ENCODE measurements around the gene TRMT112.
"Not testable (repeated sequence)": the region's sequence is repeated elsewhere in the genome, so short reads cannot be mapped to it uniquely, and the experiment has no call there.

Gene TRMT112

DNA sequence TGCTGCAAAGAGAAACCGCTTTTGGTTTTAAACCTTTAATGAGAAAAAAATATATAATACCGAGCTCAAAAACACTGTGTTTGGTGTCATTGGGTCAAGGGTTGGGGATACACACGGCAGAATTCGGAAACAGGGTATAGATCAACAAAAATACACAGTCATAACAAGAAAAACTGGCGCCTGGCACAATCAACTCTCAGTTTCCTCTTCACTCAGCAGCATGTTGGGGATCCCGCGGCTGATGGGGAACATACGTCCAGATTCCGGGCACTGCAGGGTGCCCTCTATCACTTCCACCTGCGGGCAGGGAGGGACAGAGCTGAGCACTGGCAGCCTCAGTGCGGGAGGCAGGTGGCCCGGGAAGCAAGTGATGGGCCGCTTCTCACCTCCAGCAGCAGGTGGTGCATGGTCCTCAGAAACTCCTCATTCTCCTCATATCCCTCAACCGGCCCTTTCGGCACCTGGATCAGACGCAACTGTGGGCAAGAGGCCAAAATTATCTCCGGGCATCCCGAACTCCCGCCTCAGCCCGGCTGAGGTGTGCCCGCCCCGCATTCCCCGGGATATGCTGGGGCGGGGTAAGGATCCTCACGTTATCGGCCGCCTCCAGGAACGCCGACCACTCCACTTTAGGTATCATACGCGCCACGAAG lies 561 bp downstream of the TRMT112 start:
- H3K4me1 ChIP-seq = peaks cover 4% of the 10 kb centered on the region
- peak overlapping the region; percentile 89 for H3K9ac ChIP-seq
- peak overlapping the region; percentile 92 for H3K4me3 ChIP-seq (ENCODE audit: low read depth, low read length)
- H3K36me3 ChIP-seq (ENCODE audit: control insufficient read depth, insufficient read depth, low read length) = no peaks in the 10 kb centered on the region
- no peaks in the 10 kb centered on the region for H3K9me3 ChIP-seq (ENCODE audit: control insufficient read depth, low read length)
- peak overlapping the region; percentile 78 for H2AFZ ChIP-seq
- H3K79me2 ChIP-seq = no peaks in the 10 kb centered on the region
- H3K27ac ChIP-seq = peak overlapping the region; percentile 99
- no peaks in the 10 kb centered on the region for H3K27me3 ChIP-seq (ENCODE audit: control insufficient read depth, insufficient read depth, low read length)
- TF ChIP-seq, protein P1, sequence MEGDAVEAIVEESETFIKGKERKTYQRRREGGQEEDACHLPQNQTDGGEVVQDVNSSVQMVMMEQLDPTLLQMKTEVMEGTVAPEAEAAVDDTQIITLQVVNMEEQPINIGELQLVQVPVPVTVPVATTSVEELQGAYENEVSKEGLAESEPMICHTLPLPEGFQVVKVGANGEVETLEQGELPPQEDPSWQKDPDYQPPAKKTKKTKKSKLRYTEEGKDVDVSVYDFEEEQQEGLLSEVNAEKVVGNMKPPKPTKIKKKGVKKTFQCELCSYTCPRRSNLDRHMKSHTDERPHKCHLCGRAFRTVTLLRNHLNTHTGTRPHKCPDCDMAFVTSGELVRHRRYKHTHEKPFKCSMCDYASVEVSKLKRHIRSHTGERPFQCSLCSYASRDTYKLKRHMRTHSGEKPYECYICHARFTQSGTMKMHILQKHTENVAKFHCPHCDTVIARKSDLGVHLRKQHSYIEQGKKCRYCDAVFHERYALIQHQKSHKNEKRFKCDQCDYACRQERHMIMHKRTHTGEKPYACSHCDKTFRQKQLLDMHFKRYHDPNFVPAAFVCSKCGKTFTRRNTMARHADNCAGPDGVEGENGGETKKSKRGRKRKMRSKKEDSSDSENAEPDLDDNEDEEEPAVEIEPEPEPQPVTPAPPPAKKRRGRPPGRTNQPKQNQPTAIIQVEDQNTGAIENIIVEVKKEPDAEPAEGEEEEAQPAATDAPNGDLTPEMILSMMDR (IDR thresholded peaks at IDR 0.05) = no peak
- H3K4me2 ChIP-seq (ENCODE audit: low read length) = peak overlapping the region; percentile 99

DNA sequence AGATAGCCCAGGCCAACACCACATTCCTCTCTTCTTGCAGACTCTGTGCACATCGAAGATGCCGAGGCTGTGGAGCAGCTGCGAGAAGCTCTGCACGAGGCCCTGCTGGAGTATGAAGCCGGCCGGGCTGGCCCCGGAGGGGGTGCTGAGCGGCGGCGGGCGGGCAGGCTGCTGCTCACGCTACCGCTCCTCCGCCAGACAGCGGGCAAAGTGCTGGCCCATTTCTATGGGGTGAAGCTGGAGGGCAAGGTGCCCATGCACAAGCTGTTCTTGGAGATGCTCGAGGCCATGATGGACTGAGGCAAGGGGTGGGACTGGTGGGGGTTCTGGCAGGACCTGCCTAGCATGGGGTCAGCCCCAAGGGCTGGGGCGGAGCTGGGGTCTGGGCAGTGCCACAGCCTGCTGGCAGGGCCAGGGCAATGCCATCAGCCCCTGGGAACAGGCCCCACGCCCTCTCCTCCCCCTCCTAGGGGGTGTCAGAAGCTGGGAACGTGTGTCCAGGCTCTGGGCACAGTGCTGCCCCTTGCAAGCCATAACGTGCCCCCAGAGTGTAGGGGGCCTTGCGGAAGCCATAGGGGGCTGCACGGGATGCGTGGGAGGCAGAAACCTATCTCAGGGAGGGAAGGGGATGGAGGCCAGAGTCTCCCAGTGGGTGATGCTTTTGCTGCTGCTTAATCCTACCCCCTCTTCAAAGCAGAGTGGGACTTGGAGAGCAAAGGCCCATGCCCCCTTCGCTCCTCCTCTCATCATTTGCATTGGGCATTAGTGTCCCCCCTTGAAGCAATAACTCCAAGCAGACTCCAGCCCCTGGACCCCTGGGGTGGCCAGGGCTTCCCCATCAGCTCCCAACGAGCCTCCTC lies 1.5 kb downstream of the TRMT112 start:
- not testable (repeated sequence) for H3K9ac ChIP-seq; H3K27ac ChIP-seq; H3K9me3 ChIP-seq (ENCODE audit: control insufficient read depth, low read length); H3K27me3 ChIP-seq (ENCODE audit: control insufficient read depth, insufficient read depth, low read length); H3K4me2 ChIP-seq (ENCODE audit: low read length); H3K4me1 ChIP-seq; H3K79me2 ChIP-seq; H3K4me3 ChIP-seq (ENCODE audit: low read depth, low read length); H2AFZ ChIP-seq; H3K36me3 ChIP-seq (ENCODE audit: control insufficient read depth, insufficient read depth, low read length)

DNA sequence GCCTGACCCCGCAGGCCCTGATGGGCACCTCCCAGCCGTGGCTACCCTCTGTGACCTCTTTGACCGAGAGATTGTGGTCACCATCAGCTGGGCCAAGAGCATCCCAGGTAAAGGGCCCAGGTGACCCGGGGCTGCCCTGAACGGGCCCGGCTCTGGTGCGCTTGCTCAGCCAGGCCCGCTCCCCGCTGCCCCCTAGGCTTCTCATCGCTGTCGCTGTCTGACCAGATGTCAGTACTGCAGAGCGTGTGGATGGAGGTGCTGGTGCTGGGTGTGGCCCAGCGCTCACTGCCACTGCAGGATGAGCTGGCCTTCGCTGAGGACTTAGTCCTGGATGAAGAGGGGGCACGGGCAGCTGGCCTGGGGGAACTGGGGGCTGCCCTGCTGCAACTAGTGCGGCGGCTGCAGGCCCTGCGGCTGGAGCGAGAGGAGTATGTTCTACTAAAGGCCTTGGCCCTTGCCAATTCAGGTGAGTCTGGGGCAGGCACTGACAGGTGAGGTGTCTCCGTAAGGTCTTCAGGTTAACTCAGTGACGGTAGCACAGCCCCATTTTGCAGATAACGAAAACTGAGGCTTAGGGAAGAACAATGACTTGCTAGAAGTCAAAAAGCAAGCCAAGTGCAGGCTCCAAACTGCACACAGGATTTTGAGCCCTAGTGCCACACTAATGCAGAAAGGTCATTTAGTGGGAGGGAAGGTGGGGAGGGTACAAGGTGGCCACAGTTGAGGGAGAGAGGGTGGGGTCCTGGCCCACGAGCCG lies 2.4 kb downstream of the TRMT112 start:
- Histone ChIP-seq H3K4me1 (peaks cover 4% of the 10 kb centered on the region), H3K4me3 (ENCODE audit: low read depth, low read length) (no peak overlapping the region), H2AFZ (no peak overlapping the region), H3K9ac (no peak overlapping the region), H3K36me3 (ENCODE audit: control insufficient read depth, insufficient read depth, low read length) (no peaks in the 10 kb centered on the region), H3K9me3 (ENCODE audit: control insufficient read depth, low read length) (no peaks in the 10 kb centered on the region), H3K79me2 (no peaks in the 10 kb centered on the region), H3K27me3 (ENCODE audit: control insufficient read depth, insufficient read depth, low read length) (no peaks in the 10 kb centered on the region), H3K27ac (no peak overlapping the region), H3K4me2 (ENCODE audit: low read length) (no peak overlapping the region)
- TF ChIP-seq, protein P1 (IDR thresholded peaks at IDR 0.05) = no peak

DNA sequence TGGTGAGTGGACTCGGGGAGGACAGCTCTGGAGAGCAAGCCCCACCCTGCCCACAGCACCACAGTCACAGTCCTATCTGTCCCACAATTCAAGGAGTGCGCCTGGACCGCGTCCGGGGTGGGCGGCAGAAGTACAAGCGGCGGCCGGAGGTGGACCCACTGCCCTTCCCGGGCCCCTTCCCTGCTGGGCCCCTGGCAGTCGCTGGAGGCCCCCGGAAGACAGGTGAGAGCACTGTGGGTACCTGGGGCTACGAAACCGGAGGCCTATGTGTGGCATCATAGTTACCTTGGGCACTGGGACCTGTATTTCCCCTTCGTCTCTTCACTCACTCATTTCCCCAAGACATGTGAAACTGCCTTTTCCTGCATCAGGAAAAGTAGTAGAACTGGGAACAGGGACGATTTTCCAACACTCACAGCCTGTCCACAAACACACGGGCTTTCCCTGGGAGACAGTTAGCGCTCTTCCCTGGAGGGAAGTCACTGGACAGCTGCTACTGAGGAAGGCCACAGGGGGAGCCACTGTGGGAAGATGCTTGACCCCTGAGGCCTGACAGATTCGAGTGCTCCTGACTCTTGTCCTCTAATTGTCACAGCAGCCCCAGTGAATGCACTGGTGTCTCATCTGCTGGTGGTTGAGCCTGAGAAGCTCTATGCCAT lies 3.1 kb downstream of the TRMT112 start:
- no peaks in the 10 kb centered on the region for H3K27me3 ChIP-seq (ENCODE audit: control insufficient read depth, insufficient read depth, low read length)
- no peak overlapping the region for H2AFZ ChIP-seq
- H3K36me3 ChIP-seq (ENCODE audit: control insufficient read depth, insufficient read depth, low read length) = no peaks in the 10 kb centered on the region
- no peaks in the 10 kb centered on the region for H3K9me3 ChIP-seq (ENCODE audit: control insufficient read depth, low read length)
- no peak overlapping the region for H3K27ac ChIP-seq
- H3K4me1 ChIP-seq = peaks cover 4% of the 10 kb centered on the region
- TF ChIP-seq, protein P1 (IDR thresholded peaks at IDR 0.05) = no peak
- no peak overlapping the region for H3K4me2 ChIP-seq (ENCODE audit: low read length)
- no peak overlapping the region for H3K9ac ChIP-seq
- no peaks in the 10 kb centered on the region for H3K79me2 ChIP-seq
- no peak overlapping the region for H3K4me3 ChIP-seq (ENCODE audit: low read depth, low read length)
